A549 treated with dexamethasone at 1 μM for 4 hours (cell line): ENCODE results near the gene RBCK1. TPM values are rescaled to one million over a fixed set of nuclear protein-coding genes. Genes with fewer than 3 reads are reported as not detected.

Experiments
- total RNA-seq: library from RNA; stranded (reverse); fragments of 200-300 nt; extraction: Qiagen RNA extraction; gene quantifications from 5 replicates; pipeline ENCODE4 v1.2.3, GENCODE V29; 2022

The RBCK1 gene
- 100 to 145 TPM (median 133 TPM) in 5 replicates for total RNA-seq

DNA sequence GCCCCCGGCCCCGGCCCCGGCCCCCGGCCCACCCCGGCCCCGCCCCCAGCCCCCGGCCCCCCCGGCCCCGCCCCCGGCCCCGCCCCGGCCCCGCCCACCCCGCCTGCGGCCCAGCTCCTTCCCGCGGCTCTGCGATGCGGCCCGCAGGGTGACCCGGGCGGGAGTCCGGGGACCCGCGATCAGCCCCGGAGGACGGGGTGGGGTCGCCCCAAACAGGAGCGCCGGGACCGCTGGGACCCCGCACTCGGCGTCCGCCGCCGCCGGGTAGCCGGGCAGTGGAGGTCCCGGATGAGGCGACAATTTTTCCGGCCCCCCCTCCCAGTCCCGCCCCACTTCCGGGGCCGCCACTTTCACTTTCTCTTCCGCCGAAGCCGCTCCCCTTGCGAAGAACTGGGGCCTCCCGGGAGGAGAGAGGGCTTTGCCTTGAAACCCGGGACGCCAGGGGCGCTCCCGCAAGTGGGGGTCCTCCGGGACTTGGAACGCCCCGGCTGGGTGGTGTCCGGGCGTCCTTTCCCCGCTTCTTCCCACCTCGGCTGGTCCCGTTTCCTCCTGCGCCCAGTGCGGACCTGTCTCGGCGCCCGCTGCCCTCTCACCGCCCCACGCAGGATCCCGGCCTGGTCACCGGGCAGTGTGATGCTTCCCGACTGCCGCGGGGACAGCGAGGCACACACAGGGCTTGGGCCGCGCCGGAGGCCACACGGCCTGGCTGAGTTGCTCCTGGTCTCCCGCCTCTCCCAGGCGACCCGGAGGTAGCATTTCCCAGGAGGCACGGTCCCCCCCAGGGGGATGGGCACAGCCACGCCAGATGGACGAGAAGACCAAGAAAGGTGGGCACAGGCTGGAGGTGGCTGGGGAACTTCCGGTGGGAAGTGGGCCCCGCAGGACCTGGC, at the start of gene RBCK1:
Gene RBCK1, plus strand, starts transcription at position 347 of the 890 bp plus-strand sequence. Its CDS starts 459 bp downstream, at position 806.

DNA sequence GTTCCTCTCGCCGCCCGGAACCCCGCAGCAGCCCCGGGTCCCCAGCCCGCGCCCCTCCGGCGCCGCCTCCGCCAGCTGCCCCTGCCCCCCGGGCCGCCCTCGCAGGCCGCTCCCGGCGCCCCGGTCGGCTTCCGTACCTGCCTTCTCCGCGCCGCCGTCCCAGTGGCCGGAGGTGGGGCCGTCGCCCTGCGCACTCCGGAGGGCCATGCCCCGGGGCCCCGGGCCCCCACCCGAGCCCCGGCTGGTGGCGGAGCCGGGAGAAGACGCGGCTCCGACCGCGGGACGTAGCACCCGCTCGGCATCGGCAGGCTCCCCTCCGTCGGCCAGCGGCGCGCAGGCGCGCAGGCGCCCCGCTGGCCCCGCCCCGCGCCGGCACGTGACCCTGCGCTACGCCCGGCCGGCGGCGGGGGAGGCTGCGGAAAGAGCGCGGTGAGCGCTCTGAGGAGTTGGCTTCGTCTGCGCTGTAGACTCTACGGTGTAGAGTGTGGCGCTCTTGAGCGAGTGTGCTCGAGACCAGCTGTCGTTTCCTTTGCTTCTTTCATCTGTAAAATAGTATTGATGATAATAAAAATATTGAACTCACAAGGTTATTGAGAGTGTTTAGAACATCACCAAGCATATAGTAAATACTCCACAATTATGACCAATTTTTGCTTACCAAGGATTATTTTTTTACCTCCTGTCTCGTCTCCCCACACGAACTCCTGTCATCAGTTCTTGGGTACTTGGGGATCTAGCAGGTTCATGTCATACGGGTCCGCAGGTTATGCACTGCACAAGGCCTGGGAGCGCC, 54.3 kb downstream of the RBCK1 start, which contains the start of gene TBC1D20:
Gene TBC1D20, minus strand, starts transcription at position 335 of the 793 bp plus-strand sequence. Its CDS starts 128 bp downstream, at position 207.

Other genes with a start within 250 kb of the RBCK1 start
- not detected in 5 replicates for gene DEFB128, start 218.6 kb upstream of the RBCK1 start, total RNA-seq
- gene DEFB129, start 181.0 kb upstream of the RBCK1 start, total RNA-seq = not detected in 5 replicates
- gene DEFB132, start 150.6 kb upstream of the RBCK1 start, total RNA-seq = not detected in 5 replicates
- gene C20orf96, start 117.5 kb upstream of the RBCK1 start, total RNA-seq = 9.5 to 10.7 TPM (median 10.1 TPM) in 5 replicates
- 17.9 to 21.8 TPM (median 19.6 TPM) in 5 replicates for gene ZCCHC3, start 110.7 kb upstream of the RBCK1 start, total RNA-seq
- gene SOX12, start 82.7 kb upstream of the RBCK1 start, total RNA-seq = 17.7 to 28.2 TPM (median 27.1 TPM) in 5 replicates
- 49.9 to 65.7 TPM (median 62.6 TPM) in 5 replicates for gene NRSN2, start 61.2 kb upstream of the RBCK1 start, total RNA-seq
- 50.7 to 64.3 TPM (median 59.0 TPM) in 5 replicates for gene TRIB3, start 27.5 kb upstream of the RBCK1 start, total RNA-seq
- gene TBC1D20, start 54.2 kb downstream of the RBCK1 start, total RNA-seq = 29.4 to 36.7 TPM (median 35.9 TPM) in 5 replicates
- 137 to 190 TPM (median 174 TPM) in 5 replicates for gene CSNK2A1, start 135.5 kb downstream of the RBCK1 start, total RNA-seq
- gene TCF15, start 202.0 kb downstream of the RBCK1 start, total RNA-seq = not detected in 5 replicates
- gene SRXN1, start 244.9 kb downstream of the RBCK1 start, total RNA-seq = 159 to 197 TPM (median 177 TPM) in 5 replicates